ENCODE data around the gene LY6G6C. TPM values are rescaled to one million over a fixed set of nuclear protein-coding genes. Genes with fewer than 3 reads are reported as not detected.

The LY6G6C gene
- total RNA-seq, 2 donors from 2014 or later = 0.29 to 0.38 TPM

DNA sequence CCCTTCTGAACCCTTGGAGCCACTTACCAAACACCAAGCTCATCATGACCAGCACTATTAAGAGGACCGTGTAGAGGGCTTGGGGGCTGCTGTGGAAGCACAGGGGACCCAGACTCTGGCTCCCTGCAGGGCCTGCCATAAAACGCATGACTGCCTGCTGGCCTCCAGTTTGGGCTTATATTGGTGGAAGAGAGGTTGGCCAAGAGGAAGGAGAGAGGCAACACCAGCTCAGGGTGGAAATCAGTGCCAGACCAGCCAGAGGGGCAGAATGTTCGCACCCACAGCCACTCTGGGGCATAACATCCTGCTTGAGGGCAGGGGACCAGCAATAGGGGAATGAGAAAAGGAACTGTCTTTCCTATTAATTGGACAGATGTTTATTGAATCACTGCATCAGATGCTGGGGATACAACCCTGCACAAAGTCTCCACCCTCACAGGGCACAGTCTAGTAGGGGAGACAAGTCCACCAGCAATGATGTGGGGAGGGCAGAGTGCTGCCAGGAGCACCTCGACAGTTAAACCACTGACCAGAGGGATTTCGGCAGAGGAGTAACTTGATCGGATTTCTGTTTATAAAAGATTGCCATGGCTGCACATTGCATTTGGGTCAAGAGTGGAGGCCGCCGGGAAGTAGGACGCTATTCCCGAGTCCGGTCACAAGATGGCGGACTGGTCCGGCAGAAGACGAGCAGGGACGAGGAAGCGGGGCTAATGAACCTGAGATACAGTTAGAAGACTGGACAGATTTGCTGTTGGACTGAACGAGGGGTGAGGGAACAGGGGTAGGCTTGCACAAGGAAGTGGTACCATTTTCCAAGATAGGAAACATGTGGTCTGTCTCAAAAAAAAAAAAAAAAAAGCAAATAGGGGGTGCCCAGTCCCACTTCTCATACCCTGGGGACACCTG is 41.1 kb downstream of the LY6G6C start, which contains the start of gene LY6G5C:
TSS of gene LY6G5C (minus strand) at position 842 of the 909 bp plus-strand sequence. CDS start at position 148, 694 bp downstream.
- Histone ChIP-seq H3K36me3 (ENCODE audit: control insufficient read depth, insufficient read depth, low read length) (peaks cover 5% of the 10 kb centered on the region), H3K27me3 (ENCODE audit: control insufficient read depth, insufficient read depth, low read length, poor library complexity, severe bottlenecking) (peaks cover 7% of the 10 kb centered on the region), H3K4me1 (ENCODE audit: control insufficient read depth, insufficient read depth, low read length) (no peaks in the 10 kb centered on the region), H3K27ac (ENCODE audit: low read depth, low read length) (no peak within 1 kb of the TSS), H3K9ac (ENCODE audit: extremely low read depth, low read length, poor library complexity, severe bottlenecking) (peak within 1 kb of the TSS; percentile 44), H3K9me3 (ENCODE audit: control insufficient read depth, low read length) (no peaks in the 10 kb centered on the region), H3K4me3 (ENCODE audit: low read length) (peak within 1 kb of the TSS; percentile 80)
- Mint-ChIP-seq H3K9me3 (no peaks in the 10 kb centered on the region), H3K4me3 (peak within 1 kb of the TSS; percentile 67), H3K27me3 (ENCODE audit: insufficient read depth) (peaks cover 17% of the 10 kb centered on the region), H3K27ac (peak within 1 kb of the TSS; percentile 75), H3K4me1 (peaks cover 16% of the 10 kb centered on the region), H3K36me3 (ENCODE audit: low read depth) (peaks cover 7% of the 10 kb centered on the region)
- WGBS, 2 experiments (ENCODE audit: insufficient coverage in 1 of 2, insufficient read length in 1 of 2) = 17 to 19% methylated on average over 16 to 17 of the region's 17 CpGs
- TF ChIP-seq, protein P1, sequence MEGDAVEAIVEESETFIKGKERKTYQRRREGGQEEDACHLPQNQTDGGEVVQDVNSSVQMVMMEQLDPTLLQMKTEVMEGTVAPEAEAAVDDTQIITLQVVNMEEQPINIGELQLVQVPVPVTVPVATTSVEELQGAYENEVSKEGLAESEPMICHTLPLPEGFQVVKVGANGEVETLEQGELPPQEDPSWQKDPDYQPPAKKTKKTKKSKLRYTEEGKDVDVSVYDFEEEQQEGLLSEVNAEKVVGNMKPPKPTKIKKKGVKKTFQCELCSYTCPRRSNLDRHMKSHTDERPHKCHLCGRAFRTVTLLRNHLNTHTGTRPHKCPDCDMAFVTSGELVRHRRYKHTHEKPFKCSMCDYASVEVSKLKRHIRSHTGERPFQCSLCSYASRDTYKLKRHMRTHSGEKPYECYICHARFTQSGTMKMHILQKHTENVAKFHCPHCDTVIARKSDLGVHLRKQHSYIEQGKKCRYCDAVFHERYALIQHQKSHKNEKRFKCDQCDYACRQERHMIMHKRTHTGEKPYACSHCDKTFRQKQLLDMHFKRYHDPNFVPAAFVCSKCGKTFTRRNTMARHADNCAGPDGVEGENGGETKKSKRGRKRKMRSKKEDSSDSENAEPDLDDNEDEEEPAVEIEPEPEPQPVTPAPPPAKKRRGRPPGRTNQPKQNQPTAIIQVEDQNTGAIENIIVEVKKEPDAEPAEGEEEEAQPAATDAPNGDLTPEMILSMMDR (conservative IDR thresholded peaks at IDR 0.05) = peak; percentile 81
- DNase-seq = peak; percentile 89

GRCh38 chr6:31677955-31678354 is 43.6 kb downstream of the LY6G6C start:
- Histone ChIP-seq H3K4me1 (ENCODE audit: control insufficient read depth, insufficient read depth, low read length) (no peaks in the 10 kb centered on the region), H3K27me3 (ENCODE audit: control insufficient read depth, insufficient read depth, low read length, poor library complexity, severe bottlenecking) (peaks cover 7% of the 10 kb centered on the region), H3K9me3 (ENCODE audit: control insufficient read depth, low read length) (no peaks in the 10 kb centered on the region), H3K9ac (ENCODE audit: extremely low read depth, low read length, poor library complexity, severe bottlenecking) (no peak overlapping the region), H3K4me3 (ENCODE audit: low read length) (no peak overlapping the region), H3K27ac (ENCODE audit: low read depth, low read length) (no peak overlapping the region), H3K36me3 (ENCODE audit: control insufficient read depth, insufficient read depth, low read length) (peaks cover 6% of the 10 kb centered on the region)
- Mint-ChIP-seq H3K36me3 (ENCODE audit: low read depth) (peaks cover 5% of the 10 kb centered on the region), H3K4me3 (no peak overlapping the region), H3K27ac (no peak overlapping the region), H3K4me1 (peaks cover 10% of the 10 kb centered on the region), H3K27me3 (ENCODE audit: insufficient read depth) (peaks cover 17% of the 10 kb centered on the region), H3K9me3 (no peaks in the 10 kb centered on the region)
- no peak for DNase-seq
- TF ChIP-seq, protein P1 (conservative IDR thresholded peaks at IDR 0.05) = no peak
- WGBS, 2 experiments (ENCODE audit: insufficient coverage in 1 of 2, insufficient read length in 1 of 2) = 76 to 84% methylated on average over 8 of the region's 8 CpGs

GRCh38 chr6:31676904-31677303 is 44.6 kb downstream of the LY6G6C start:
- Mint-ChIP-seq H3K27me3 (ENCODE audit: insufficient read depth) (peaks cover 11% of the 10 kb centered on the region), H3K9me3 (no peaks in the 10 kb centered on the region), H3K4me1 (peaks cover 10% of the 10 kb centered on the region), H3K4me3 (no peak overlapping the region), H3K36me3 (ENCODE audit: low read depth) (peaks cover 13% of the 10 kb centered on the region), H3K27ac (no peak overlapping the region)
- TF ChIP-seq, protein P1 (conservative IDR thresholded peaks at IDR 0.05) = no peak
- Histone ChIP-seq H3K9me3 (ENCODE audit: control insufficient read depth, low read length) (no peaks in the 10 kb centered on the region), H3K27ac (ENCODE audit: low read depth, low read length) (no peak overlapping the region), H3K27me3 (ENCODE audit: control insufficient read depth, insufficient read depth, low read length, poor library complexity, severe bottlenecking) (peaks cover 6% of the 10 kb centered on the region), H3K9ac (ENCODE audit: extremely low read depth, low read length, poor library complexity, severe bottlenecking) (no peak overlapping the region), H3K36me3 (ENCODE audit: control insufficient read depth, insufficient read depth, low read length) (peaks cover 10% of the 10 kb centered on the region), H3K4me3 (ENCODE audit: low read length) (no peak overlapping the region), H3K4me1 (ENCODE audit: control insufficient read depth, insufficient read depth, low read length) (no peaks in the 10 kb centered on the region)
- 78 to 82% methylated on average over 5 to 6 of the region's 6 CpGs for WGBS, 2 experiments (ENCODE audit: insufficient coverage in 1 of 2, insufficient read length in 1 of 2)
- DNase-seq = no peak

Data from endodermal cell (in vitro differentiated cells).